HepG2 (cell line): ENCODE data around the gene PNKD. TPM values are rescaled to one million over a fixed set of nuclear protein-coding genes. Genes with fewer than 3 reads are reported as not detected.

ENCODE experiments used
- CAMTA2 ChIP-seq: sonication (generic); formaldehyde crosslinking; IDR thresholded peaks from 2 replicates; pipeline ENCODE4 v1.4.0; 2020; ENCODE audit warnings: mild to moderate bottlenecking, missing genetic modification reagents, borderline replicate concordance
- DNMT1 ChIP-seq: sonication (generic); formaldehyde crosslinking; IDR thresholded peaks from 2 replicates; pipeline ENCODE4 v1.5.1; 2020; ENCODE audit warnings: mild to moderate bottlenecking, missing genetic modification reagents
- HNF1A ChIP-seq, 2 experiments: sonication (generic) in 1 of 2; formaldehyde crosslinking in 1 of 2; IDR thresholded peaks; 2 replicates each; pipeline versions ENCODE4 v1.4.0 to v1.6.1; 2016 to 2020; ENCODE audit warnings: borderline replicate concordance in 1 of 2, low read depth in 1 of 2, mild to moderate bottlenecking in 1 of 2, missing genetic modification reagents in 1 of 2
- KLF15 ChIP-seq: sonication (generic); formaldehyde crosslinking; IDR thresholded peaks from 2 replicates; pipeline ENCODE4 v1.8.1; 2023; ENCODE audit warnings: borderline replicate concordance, mild to moderate bottlenecking, inconsistent platforms, missing genetic modification reagents, mixed read lengths
- MATR3 ChIP-seq: sonication (generic); formaldehyde crosslinking; IDR thresholded peaks from 2 replicates; pipeline ENCODE4 v1.4.0; 2020; ENCODE audit warnings: missing genetic modification reagents
- ZBTB40 ChIP-seq, 2 experiments: fragments of 450-650 bp in 1 of 2; sonication (generic) in 1 of 2; formaldehyde crosslinking in 1 of 2; IDR thresholded peaks; 2 replicates each; pipeline versions ENCODE4 v1.6.1 to v1.8.0; 2016 to 2022; ENCODE audit warnings: antibody characterized with exemption in 1 of 2, mild to moderate bottlenecking in 1 of 2, missing genetic modification reagents in 1 of 2
- ZBTB8A ChIP-seq: sonication (generic); formaldehyde crosslinking; IDR thresholded peaks from 2 replicates; pipeline ENCODE4 v1.4.0; 2020; ENCODE audit warnings: mild to moderate bottlenecking, low read depth, missing genetic modification reagents, borderline replicate concordance
- ZNF567 ChIP-seq: sonication (generic); formaldehyde crosslinking; IDR thresholded peaks from 2 replicates; pipeline ENCODE4 v1.8.1; 2023; ENCODE audit warnings: mild to moderate bottlenecking, missing genetic modification reagents, borderline replicate concordance
- ZNF713 ChIP-seq: sonication (generic); formaldehyde crosslinking; IDR thresholded peaks from 2 replicates; pipeline ENCODE4 v1.4.0; 2020; ENCODE audit warnings: mild to moderate bottlenecking, missing genetic modification reagents
- ZNF782 ChIP-seq: sonication (generic); formaldehyde crosslinking; IDR thresholded peaks from 2 replicates; pipeline ENCODE4 v1.4.0; 2020; ENCODE audit warnings: missing genetic modification reagents, mild to moderate bottlenecking, borderline replicate concordance
- ZSCAN12 ChIP-seq: sonication (generic); formaldehyde crosslinking; IDR thresholded peaks from 2 replicates; pipeline ENCODE4 v1.9.0; 2021; ENCODE audit warnings: mild to moderate bottlenecking, missing genetic modification reagents
- polyA plus RNA-seq, 8 experiments: library from polyadenylated mRNA; depleted of rRNA in 3 of 8; stranded (reverse) in 7 of 8; unstranded in 1 of 8; fragments of >200 nt; fragmentation: Illumina TruSeq in 4 of 8; extraction: Trizol in 4 of 8; gene quantifications; 2 replicates each; pipeline versions ENCODE4 v1.2.1 to v1.2.3, GENCODE V29; 2011 to 2016; ENCODE audit warnings: low read depth in 4 of 8, missing spikeins in 1 of 8, mixed read lengths in 1 of 8; ENCODE audit not compliant: insufficient read depth in 1 of 8
- total RNA-seq, 5 experiments: library from RNA; depleted of rRNA; stranded (reverse); fragments of >200 nt; fragmentation: Illumina TruSeq; extraction: Trizol; gene quantifications; 2 replicates each; pipeline ENCODE4 v1.2.3, GENCODE V29; 2016; ENCODE audit warnings: low read depth in 1 of 5
- TF ChIP-seq, protein P1 (sequence below): conservative IDR thresholded peaks from 2 replicates; pipeline ENCODE4 v1.6.1; 2018; ENCODE audit warnings: missing genetic modification reagents

PNKD gene
- total and polyA plus RNA-seq, 2 of the 13 experiments (the other 11 are each of a cell fraction or from before 2014, with no cell fraction given) = 55.9 to 80.4 TPM

- TF ChIP-seq ZBTB40 (IDR thresholded peaks at IDR 0.05) (no peak), ZBTB40 (CRISPR knock-in tag; IDR thresholded peaks at IDR 0.05) (peak; percentile 74; the same call in 1 of the 2 replicates), ZBTB8A (CRISPR knock-in tag) (no peak), ZSCAN12 (CRISPR knock-in tag) (0 out of 2 replicates have a peak, but pooled peaks have one; percentile 60), CAMTA2 (peak; percentile 81; the same call in 1 of the 2 replicates), ZNF782 (CRISPR knock-in tag) (no peak; the same call in 1 of the 2 replicates), HNF1A (IDR thresholded peaks at IDR 0.05; ENCODE audit: low read depth) (peak; percentile 42; the same call in 1 of the 2 replicates), HNF1A (CRISPR knock-in tag; IDR thresholded peaks at IDR 0.05; ENCODE audit: borderline replicate concordance) (peak; percentile 33; the same call in 1 of the 2 replicates), ZNF567 (CRISPR knock-in tag) (0 out of 2 replicates have a peak, but pooled peaks have one; percentile 50), MATR3 (CRISPR knock-in tag) (no peak), KLF15 (CRISPR knock-in tag) (peak; percentile 74; the same call in 1 of the 2 replicates), ZNF713 (no peak), DNMT1 (CRISPR knock-in tag) (no peak)
- TF ChIP-seq, protein P1, sequence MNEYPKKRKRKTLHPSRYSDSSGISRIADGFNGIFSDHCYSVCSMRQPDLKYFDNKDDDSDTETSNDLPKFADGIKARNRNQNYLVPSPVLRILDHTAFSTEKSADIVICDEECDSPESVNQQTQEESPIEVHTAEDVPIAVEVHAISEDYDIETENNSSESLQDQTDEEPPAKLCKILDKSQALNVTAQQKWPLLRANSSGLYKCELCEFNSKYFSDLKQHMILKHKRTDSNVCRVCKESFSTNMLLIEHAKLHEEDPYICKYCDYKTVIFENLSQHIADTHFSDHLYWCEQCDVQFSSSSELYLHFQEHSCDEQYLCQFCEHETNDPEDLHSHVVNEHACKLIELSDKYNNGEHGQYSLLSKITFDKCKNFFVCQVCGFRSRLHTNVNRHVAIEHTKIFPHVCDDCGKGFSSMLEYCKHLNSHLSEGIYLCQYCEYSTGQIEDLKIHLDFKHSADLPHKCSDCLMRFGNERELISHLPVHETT = no peak; the same call in 1 of the 2 replicates
Measured at GRCh38 chr2:218269900-218270720, at the start of gene PNKD, which contains the start of gene AAMP (continued).
